CD1c-positive myeloid dendritic cell (primary cell): Measurements from ENCODE around the gene WDR64.
"Not testable (repeated sequence)": the region's sequence is repeated elsewhere in the genome, so short reads cannot be mapped to it uniquely, and the experiment has no call there.

ENCODE experiments used
- DNase-seq: peaks from one replicate; pipeline ENCODE4 v3.0.0-alpha.2; 2016; ENCODE audit errors: extremely low spot score

Gene WDR64

DNA sequence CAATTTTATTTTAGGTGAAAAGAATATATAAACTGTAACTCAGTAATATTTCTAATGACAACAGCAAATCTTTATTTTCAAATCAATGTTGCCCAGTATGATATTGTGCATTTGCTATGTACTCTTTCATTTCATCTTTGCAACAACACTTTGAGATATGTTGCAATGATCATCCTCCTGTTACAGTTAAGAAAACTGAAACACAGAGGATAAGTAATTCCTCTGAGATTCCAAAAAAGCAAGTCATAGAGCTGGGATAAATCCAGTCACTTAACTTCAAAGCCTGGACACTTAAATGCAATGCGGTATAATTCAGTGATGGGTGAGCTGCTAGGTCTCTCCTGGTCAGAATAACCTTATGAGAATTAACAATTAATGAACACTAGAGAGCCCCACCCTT lies 147.3 kb downstream of the WDR64 start:
- no peak for DNase-seq

DNA sequence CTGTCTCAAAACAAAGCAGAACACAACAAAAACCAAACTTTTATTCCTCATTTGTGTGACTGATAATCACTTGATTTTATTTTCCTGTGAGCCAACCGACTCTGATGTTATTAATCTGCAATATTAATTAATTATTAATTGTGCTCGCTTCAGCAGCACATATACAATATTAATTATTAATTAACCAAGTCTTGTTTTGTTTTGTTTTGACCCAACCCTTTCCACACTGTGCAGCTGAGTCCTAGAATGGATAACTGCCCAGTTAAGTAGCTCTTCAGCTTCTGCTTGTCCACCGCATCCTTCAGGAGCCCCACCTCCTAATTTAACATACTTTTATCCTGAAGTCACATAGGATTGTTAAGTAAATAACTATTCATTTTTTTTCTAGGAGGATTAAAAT lies 148.6 kb downstream of the WDR64 start:
- no peak for DNase-seq

DNA sequence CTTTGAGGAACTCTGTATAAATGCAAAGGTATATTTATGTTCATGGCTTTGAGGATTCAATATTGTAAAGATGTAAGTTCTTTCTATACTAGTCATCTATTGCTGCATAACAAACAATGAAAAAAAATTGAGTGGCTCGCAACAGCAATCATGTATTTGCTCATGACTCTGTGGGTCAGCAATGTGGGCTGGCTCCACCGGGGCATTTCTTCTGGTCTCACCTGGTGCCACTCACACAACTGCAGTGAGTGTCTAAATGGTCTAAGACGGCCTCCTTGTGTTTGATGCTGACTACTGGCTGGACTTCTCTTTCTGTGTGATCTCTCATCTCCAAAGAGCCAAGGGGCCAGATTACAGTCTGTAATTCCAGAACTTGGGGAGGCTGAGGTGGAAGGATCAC lies 150.8 kb downstream of the WDR64 start:
- DNase-seq, result no peak

DNA sequence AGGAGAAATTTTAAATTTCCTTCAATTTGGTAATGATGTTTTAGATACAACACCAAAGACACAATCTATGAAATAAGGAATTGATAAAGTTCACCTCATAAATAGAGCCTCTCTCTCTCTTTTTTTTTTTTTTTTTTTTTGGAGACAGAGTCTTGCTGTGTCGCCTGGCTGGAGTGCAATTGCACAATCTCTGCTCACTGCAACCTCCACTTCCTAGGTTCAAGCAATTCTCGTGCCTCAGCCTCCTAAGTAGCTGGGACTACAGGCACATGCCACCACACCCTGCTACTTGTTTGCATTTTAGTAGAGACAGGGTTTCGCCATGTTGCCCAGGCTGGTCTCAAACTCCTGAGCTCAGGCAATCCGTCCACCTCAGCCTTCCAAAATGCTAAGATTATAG lies 152.6 kb downstream of the WDR64 start:
- not testable (repeated sequence) for DNase-seq

DNA sequence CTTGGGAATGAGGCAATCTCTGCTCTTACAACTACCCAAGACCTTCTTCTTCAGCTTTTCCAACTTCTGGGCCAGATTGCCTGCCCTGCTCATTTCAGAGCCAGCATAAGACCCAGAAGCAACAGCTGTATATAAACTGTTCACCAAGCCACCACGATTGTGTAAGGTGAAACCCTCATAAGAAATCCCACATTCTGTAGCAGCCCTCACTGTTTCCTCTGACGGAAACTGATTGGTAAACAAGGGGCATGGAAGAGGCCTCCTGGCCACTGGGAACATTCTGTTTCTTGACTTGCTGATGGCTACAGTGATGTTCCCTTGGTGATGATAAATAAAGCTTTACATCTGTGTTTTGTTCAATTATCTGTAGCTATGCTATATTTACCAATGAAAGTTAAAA lies 156.2 kb downstream of the WDR64 start:
- DNase-seq, result no peak

DNA sequence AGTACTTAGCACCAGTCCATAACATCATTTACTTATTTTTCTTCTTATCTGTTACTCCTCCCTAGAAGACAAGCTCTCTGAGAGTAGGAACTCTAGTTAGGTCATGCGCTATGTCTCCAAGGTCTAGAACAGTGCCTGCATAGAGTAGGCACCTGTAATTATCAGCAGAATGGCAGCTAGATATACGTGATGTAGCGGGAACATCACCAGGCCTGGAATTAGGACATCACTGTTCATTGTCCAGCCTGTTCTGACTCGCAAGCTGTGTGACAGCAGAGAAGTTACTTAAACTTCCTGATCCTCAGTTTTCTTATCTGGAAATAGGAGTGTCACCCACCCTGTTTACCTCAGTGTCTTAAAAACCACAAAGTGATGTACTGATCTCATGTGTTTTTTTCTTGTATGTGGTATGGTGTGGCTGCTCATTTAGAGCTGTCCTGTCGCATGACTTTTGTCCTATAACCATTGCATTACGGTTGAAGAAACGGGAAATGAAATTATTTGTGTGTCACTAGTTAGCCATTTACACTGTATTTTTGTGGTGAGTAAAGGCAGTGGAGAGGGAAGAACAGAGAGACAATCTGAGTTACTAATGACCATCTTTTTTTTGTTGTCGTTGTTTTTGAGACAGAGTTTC lies 158.8 kb downstream of the WDR64 start:
- DNase-seq, result peak; percentile 87

DNA sequence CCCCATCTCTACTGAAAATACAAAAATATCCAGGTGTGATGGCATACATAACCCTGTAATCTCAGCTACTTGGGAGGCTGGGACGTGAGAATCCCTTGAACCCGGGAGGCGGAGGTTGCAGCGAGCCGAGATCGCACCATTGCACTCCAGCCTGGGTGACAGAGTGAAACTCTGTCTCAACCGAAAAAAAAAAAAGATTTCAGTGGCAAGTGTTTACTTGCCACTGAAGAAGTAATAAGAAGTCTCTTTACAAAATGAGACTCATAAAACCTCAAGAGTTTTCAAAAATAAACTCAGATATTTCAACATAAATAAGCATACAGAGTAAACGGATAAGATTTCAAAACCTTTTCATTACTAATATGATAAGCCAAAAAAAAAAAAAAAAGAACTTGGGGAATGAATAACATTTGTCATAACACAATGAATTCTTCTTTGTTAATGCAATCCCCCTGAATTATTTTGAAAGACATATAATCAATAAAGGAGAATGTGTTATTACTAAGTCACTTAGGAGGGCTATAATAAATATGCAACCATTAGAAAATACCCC lies 161.8 kb downstream of the WDR64 start:
- peak; percentile 27 for DNase-seq

DNA sequence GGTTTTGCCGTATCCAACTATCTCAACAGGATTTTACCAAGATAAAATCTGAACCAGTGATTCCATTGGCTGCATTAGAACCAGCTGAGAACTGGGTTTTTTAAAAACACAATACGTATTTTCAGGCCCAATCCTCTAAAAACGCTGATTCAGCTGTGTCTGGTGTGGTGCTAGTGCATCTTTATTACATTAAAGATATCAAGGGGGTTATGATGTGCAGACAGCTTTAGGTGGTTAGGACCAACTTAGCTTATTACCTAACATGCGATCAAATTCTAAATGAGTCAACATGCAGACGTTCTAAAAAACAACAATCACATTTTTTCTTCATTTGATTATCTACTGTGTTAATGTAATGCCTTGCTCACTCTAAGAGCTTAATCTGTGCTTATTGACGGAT lies 163.9 kb downstream of the WDR64 start:
- DNase-seq, result no peak

DNA sequence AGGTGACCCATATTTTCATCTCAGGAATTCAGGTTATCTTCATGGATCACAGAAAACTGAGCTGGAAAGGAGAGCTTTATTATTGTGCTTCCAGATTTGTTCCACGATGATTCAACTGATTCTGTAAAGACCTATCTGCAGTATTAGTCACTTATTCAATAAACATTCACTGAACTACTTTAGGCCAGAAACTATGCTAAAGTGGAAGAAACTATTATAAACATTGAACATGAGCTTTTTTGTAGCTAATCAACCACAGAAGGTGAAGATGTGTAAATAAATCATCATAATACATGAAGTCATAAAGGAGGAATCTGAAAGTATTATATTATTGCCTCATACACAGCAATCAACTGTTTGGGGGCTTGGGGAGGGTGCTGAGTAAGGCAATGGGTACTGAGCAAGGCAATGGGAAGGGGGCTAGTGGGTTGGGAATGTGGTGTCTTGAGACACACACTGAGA lies 165.3 kb downstream of the WDR64 start:
- peak; percentile 15 for DNase-seq

DNA sequence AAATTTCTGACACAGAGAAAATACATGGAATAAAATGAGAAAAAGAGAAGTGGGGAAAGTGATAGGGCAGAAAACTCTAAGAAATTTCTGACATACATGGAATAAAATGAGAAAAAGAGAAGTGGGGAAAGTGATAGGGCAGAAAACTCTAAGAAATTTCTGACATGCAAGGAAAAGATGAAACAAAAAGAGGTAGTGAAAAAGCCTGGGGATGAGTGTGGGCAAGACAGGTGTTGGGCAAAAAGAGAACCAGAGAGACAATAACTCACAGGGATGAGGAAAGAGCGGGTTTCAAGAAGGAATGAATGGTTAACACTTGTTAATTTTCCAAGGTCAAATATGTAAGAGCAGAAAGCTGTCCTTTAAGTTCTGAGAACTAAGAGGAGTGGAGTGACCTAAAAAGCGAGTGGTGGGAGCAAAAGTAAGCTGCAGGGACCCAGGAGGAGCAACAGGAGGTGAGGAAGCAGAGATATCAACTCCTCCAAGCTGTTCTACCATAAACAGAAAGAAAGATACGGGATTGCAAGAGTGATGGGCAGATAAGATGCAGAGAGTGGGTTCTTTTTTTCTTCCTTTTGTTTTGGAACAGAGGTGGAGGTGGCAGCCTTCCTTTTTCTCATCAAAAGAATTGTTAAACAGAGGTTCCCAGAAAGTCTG lies 166.0 kb downstream of the WDR64 start:
- peak; percentile 75 for DNase-seq

DNA sequence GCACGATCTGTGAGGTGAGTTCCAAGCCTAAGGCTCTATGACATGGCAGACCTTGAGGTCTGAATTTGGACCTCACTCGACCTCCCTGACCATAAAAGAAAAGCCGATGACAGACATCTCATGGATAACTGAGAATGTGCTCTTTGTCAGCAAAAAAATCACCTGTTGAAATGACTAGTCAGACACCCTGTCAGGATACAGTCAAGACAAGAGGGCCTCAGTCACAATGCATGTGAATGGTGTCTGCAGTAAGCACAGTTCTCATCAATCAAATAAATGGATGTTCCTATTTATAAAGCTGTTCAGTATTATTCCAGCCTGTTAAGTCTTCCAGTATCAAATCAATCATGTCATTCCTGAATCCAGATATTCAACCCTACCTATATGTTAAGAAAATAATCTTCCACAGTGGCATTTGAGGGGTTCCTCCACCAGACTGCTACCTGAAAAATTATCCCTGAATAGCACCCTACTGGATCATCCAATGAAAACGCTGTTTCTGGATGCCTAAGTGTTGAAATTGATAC lies 167.3 kb downstream of the WDR64 start:
- DNase-seq, result no peak

DNA sequence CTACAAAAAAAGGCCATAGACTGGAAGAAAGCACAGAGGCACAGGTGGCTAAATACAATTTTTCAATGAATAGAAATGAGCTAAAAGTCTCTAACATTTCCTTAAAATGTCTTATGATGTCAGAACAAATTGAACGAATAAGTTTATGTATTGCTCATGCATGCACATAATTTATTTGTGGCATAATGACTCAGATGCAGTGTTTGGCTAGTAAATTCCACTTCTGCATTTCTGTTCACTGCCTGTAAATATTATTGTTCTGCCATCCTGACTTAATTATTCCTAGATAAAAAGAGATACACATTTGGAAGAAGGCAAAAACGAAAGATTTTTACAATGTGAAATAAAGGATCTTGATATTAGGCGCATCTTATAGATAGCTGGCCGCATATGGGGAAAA lies 169.3 kb downstream of the WDR64 start:
- DNase-seq, result peak; percentile 78

DNA sequence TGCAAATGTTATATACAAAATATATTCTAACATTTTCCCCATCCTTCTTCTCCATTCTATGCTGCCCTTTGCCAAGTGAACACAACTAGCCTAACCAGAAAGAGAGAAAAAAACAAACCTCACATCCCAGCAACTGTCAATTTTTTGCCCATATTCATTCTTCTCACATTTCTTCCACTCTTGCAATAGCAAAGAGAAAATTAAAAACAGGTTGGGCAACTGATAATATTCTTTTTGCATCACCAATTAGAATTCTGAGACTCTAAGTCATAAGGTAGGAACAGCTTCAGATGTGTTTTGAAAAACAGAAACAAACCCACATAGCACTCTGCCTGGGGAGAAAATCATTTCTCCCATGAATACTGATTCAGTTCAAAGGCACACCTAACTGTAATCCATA lies 170.8 kb downstream of the WDR64 start:
- DNase-seq, result no peak

DNA sequence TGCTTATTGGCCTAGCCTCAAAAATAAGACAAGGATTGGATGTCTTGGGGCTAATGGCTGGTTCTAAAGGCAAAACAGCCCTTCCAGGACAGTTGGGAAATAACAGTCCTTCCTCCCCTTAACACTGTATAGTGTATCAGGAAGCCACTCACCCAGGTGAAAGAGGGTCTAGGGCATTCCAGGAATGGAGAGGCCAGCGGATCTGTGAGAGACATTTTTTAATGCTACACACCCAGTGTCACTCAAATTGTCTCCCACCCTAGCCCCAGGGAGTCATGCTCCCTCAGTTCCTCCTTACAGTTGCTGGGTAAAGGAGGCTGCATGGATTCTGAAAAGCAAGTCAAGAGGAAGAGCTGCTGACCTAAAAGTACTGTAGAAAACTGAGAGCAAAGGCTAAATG lies 171.8 kb downstream of the WDR64 start:
- no peak for DNase-seq

DNA sequence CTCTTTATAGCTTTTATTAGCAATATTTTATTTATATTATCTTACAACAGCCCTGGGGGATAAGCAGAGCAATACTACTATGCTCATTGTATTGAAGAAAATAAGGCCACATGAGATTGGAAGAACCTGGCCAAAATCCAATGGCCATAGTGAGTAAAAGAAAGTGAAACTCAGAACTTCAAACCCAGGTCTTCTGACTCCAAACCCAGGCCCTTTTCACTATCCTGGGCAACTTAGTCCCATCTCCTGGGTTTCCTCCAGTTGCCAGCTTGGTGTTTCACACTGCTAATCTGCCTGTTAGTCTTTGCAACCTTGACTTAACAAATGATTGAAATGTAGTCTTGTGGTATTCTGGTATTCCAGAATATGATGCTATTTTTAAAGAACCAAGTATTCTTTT lies 173.5 kb downstream of the WDR64 start:
- no peak for DNase-seq

DNA sequence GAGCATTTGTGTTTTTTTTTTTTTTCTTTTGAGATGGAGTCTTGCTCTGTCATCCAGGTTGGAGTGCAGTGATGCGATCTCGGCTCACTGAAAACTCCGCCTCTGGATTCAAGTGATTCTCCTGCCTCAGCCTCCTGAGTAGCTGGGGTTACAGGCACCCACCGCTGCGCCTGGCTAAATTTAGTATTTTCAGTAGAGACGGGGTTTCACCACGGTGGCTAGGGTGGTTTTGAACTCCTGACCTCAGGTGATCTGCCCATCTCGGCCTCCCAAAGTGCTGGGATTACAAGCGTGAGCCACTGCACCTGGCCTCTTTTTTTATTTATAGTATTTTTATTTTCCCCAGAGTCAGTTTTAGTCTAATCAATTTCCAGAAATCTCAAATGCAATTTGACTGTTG lies 174.5 kb downstream of the WDR64 start:
- DNase-seq, result not testable (repeated sequence)

DNA sequence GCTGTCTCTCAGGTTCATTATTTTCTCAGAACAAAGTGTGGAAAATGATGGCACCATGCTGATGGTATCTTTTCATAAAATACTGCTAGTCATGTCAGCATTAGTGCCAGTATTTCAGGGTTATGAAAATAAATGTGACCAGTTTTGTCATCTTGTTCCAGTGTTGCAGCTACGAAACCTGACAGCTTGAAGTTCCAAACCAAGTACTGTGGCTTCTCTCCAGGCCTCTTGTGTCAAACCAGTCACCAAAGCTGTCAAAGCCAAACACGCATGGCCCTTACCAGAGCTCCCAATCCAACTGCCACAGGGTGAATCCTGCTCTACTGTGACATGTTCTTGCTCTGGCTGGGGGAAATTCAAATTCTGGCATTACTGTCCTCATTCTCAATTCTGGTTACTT lies 175.2 kb downstream of the WDR64 start:
- no peak for DNase-seq

DNA sequence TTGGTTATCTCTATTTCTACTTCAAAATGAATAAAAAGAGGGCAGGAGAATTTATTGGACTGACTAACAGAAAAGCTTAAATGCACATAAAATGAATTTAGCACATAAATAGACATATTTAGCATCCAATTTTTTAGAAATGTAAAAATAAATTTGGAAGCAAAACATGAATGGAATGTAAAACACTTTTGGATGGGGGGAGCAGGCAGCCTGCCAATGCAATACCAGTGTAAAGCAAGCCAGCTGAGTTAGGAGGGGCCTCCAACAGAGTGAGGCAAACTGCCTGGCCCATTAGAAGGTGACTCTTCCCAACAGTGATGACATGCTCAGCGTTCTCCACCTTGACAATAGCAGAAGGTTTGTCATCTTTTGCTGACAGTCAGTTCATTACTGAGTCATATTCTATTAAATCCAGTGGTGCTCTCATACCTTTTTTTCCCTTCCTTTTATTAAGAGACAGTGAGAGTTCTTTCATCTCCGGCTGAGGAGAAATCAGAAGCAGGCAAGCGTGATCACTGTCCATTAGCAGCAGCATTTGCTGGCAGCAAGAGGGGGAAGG lies 176.5 kb downstream of the WDR64 start:
- no peak for DNase-seq

DNA sequence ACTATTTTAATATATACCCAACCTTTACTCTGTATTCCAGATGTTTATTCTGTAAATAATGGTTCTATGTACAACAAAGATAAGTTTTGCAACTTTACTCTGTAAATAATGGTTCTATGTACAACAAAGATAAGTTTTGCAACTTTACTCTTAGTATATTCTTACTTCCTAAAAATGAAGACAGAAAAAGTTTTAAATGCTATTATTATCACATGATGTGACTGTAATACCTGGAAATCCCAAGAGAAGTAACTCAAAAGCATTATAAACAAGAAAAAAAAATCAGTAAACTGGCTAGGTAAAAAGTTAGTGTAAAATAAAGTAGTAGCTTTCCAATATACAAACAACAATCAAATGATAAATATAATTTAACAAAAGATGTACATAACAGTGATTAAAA lies 177.4 kb downstream of the WDR64 start:
- DNase-seq, result peak; percentile 33

DNA sequence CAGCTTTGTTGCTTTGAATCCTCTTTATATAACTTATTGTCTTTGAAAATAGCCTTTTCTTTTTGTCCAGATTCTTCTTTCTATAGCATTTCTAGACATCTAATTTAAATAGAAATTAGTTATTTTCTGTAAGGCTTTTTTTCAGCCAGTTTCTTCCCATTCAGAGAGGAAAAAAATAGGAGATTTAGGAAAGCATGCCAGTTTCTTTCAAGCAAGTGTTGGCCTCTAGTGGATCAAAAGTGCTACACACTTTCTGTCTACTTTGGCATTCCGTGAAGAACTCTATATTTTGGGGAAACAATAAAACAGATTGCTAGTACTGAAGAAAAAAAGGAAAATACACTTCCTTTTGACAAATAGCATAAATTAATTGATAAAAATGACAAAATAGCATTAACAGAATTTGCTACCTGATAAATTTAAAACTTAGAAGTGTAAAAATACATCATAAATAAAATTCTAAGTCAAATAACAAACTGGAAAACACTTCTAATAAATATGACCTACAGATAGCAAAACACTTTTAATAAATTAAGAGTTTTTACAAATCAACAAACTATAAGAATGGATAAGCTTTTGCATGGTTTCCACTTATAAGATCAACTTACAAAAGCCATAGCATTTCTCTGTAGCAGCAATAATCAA lies 182.8 kb downstream of the WDR64 start:
- DNase-seq, result peak; percentile 55

DNA sequence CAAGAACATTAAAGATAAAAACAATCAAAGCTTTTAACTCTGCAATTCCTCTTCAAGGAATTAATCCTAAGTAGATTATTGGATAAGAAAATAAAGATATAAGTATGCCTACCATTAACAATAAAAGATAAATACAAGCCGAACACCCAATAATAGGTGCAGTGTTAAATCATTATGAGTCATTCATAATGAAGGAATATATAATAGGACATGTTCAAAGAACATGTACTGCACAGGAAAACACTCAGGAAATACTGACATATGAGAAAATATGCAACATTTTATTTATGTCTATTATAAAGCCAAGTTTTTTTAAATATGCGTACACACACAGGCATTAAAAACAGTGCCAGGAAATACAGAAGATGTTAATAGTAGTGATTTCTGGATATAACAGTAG lies 184.9 kb downstream of the WDR64 start:
- no peak for DNase-seq

DNA sequence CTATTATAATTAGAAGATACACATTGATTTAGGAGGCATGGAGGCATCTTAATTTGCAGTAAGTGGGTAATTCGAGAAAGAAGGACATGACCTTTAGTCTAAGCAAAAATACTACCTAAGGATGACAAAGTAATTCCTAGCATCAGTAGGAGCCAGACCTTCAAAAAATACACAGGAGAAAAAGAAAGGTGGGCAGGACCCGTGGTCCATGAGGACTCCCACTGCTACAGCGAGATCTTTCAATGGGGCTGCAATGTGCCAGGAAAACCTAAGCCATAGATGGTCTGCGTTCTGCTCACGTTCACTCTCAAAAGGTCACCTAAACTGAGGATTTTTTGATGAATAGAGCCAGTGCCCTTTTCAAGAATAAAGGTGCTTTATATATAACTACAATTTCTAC lies 185.3 kb downstream of the WDR64 start:
- no peak for DNase-seq
